WTC11 (cell line): Measurements from ENCODE around the gene RTN4. TPM values are rescaled to one million over a fixed set of nuclear protein-coding genes. Genes with fewer than 3 reads are reported as not detected.

Experiments
- ATAC-seq: fragments of 200-7000 bp; cut with Tn5 transposase; 2 replicates; pipeline ENCODE4 v1.10.0; 2021; ENCODE audit warnings: mild to moderate bottlenecking, moderate library complexity
- CTCF ChIA-PET: fragments of 300-600 bp; sonication (Branson Sonifier 250); formaldehyde crosslinking; loops from one replicate; lab custom pipeline; 2021; ENCODE audit warnings: antibody characterized with exemption; lab: Charles Lee
- POLR2A ChIA-PET: fragments of 350-600 bp; sonication (Branson Sonifier 250); formaldehyde crosslinking; loops from one replicate; lab custom pipeline; 2021; ENCODE audit warnings: antibody characterized with exemption; lab: Charles Lee
- DNase-seq: peaks from one replicate; pipeline ENCODE4 v3.0.0; 2021; ENCODE audit warnings: low spot score
- H3K27ac Mint-ChIP-seq: 2 replicates; pipeline ENCODE4 v1.8.0; 2021; ENCODE audit warnings: mixed read lengths
- H3K27me3 Mint-ChIP-seq: 2 replicates; pipeline ENCODE4 v1.8.0; 2021; ENCODE audit warnings: low read depth, mild to moderate bottlenecking, moderate library complexity, mixed read lengths
- H3K36me3 Mint-ChIP-seq: 2 replicates; pipeline ENCODE4 v1.8.0; 2021; ENCODE audit warnings: mixed read lengths
- H3K4me1 Mint-ChIP-seq: 2 replicates; pipeline ENCODE4 v1.8.0; 2022; ENCODE audit warnings: mixed read lengths
- H3K4me3 Mint-ChIP-seq: 2 replicates; pipeline ENCODE4 v1.8.0; 2021; ENCODE audit warnings: mild to moderate bottlenecking, moderate library complexity, mixed read lengths
- H3K9me3 Mint-ChIP-seq: 2 replicates; pipeline ENCODE4 v1.8.0; 2021; ENCODE audit warnings: mixed read lengths
- ATF1 ChIP-seq: sonication (generic); formaldehyde crosslinking; IDR thresholded peaks from 2 replicates; pipeline ENCODE4 v1.8.1; 2023; ENCODE audit warnings: mild to moderate bottlenecking, moderate library complexity, missing genetic modification reagents
- ELF4 ChIP-seq: sonication (generic); formaldehyde crosslinking; IDR thresholded peaks from 2 replicates; pipeline ENCODE4 v1.8.1; 2022; ENCODE audit warnings: low read depth, mild to moderate bottlenecking, moderate library complexity, missing genetic modification reagents
- EMX1 ChIP-seq: fragments of 250-450 bp; sonication (Bioruptor Pico); IDR thresholded peaks from 2 replicates; pipeline ENCODE4 v1.8.0; 2021; ENCODE audit warnings: mild to moderate bottlenecking
- ESRRA ChIP-seq: sonication (generic); formaldehyde crosslinking; IDR thresholded peaks from 2 replicates; pipeline ENCODE4 v1.8.1; 2022; ENCODE audit warnings: mild to moderate bottlenecking, missing genetic modification reagents, borderline replicate concordance
- IRF2 ChIP-seq: sonication (generic); formaldehyde crosslinking; IDR thresholded peaks from 2 replicates; pipeline ENCODE4 v1.8.0; 2022; ENCODE audit warnings: low read depth, missing genetic modification reagents, borderline replicate concordance
- JUN ChIP-seq: sonication (generic); formaldehyde crosslinking; IDR thresholded peaks from 2 replicates; pipeline ENCODE4 v1.8.0; 2023; ENCODE audit warnings: mild to moderate bottlenecking, missing genetic modification reagents
- NFYB ChIP-seq: sonication (generic); formaldehyde crosslinking; conservative IDR thresholded peaks from 2 replicates; pipeline ENCODE4 v1.8.0; 2022; ENCODE audit warnings: low read depth, missing genetic modification reagents
- NR2C2 ChIP-seq: sonication (generic); formaldehyde crosslinking; IDR thresholded peaks from 2 replicates; pipeline ENCODE4 v1.8.0; 2022; ENCODE audit warnings: mild to moderate bottlenecking, missing genetic modification reagents
- PRRX2 ChIP-seq: fragments of 250-450 bp; sonication (Bioruptor Pico); IDR thresholded peaks from 2 replicates; pipeline ENCODE4 v1.8.0; 2021; ENCODE audit warnings: mild to moderate bottlenecking
- RELA ChIP-seq: sonication (generic); formaldehyde crosslinking; IDR thresholded peaks from 2 replicates; pipeline ENCODE4 v1.8.1; 2022; ENCODE audit warnings: missing genetic modification reagents, mild to moderate bottlenecking, borderline replicate concordance
- SMAD3 ChIP-seq: sonication (generic); formaldehyde crosslinking; IDR thresholded peaks from 2 replicates; pipeline ENCODE4 v1.8.0; 2022; ENCODE audit warnings: missing genetic modification reagents, mild to moderate bottlenecking, borderline replicate concordance
- TCF7 ChIP-seq: sonication (generic); formaldehyde crosslinking; IDR thresholded peaks from 2 replicates; pipeline ENCODE4 v1.8.0; 2022; ENCODE audit warnings: mild to moderate bottlenecking, low read depth, missing genetic modification reagents, moderate library complexity
- ZNF416 ChIP-seq: fragments of 250-450 bp; sonication (Bioruptor Pico); IDR thresholded peaks from 2 replicates; pipeline ENCODE4 v1.9.0; 2021; ENCODE audit warnings: mild to moderate bottlenecking, inconsistent platforms
- ZNF671 ChIP-seq: fragments of 250-450 bp; sonication (Bioruptor Pico); IDR thresholded peaks from 2 replicates; pipeline ENCODE4 v1.8.0; 2021; ENCODE audit warnings: mild to moderate bottlenecking
- total RNA-seq: library from RNA; stranded (reverse); gene quantifications from 3 replicates; pipeline ENCODE4 v1.2.3, GENCODE V29; 2021
- TF ChIP-seq, protein P1 (sequence below): fragments of 250-450 bp; sonication (Bioruptor Pico); IDR thresholded peaks from 2 replicates; pipeline ENCODE4 v2.1.2; 2022; ENCODE audit warnings: mild to moderate bottlenecking, moderate library complexity
- TF ChIP-seq, protein P2 (sequence below): sonication (generic); formaldehyde crosslinking; IDR thresholded peaks from 2 replicates; pipeline ENCODE4 v1.8.1; 2023; ENCODE audit warnings: mild to moderate bottlenecking, missing genetic modification reagents
- TF ChIP-seq, protein P3 (sequence below): sonication (generic); formaldehyde crosslinking; IDR thresholded peaks from 2 replicates; pipeline ENCODE4 v1.8.1; 2023; ENCODE audit warnings: mild to moderate bottlenecking, missing genetic modification reagents, borderline replicate concordance
- TF ChIP-seq, protein P4 (sequence below): sonication (generic); formaldehyde crosslinking; IDR thresholded peaks from 2 replicates; pipeline ENCODE4 v1.8.0; 2023; ENCODE audit warnings: mild to moderate bottlenecking, missing genetic modification reagents
- TF ChIP-seq, protein P5 (sequence below): sonication (generic); formaldehyde crosslinking; IDR thresholded peaks from 2 replicates; pipeline ENCODE4 v1.8.1; 2022; ENCODE audit warnings: low read depth, mild to moderate bottlenecking, moderate library complexity, missing genetic modification reagents, borderline replicate concordance
- TF ChIP-seq, protein P6 (sequence below): sonication (generic); formaldehyde crosslinking; IDR thresholded peaks from 2 replicates; pipeline ENCODE4 v1.8.0; 2022; ENCODE audit warnings: mild to moderate bottlenecking, missing genetic modification reagents

The RTN4 gene
- total RNA-seq, 1 experiment from 2014 or later, result 202 TPM

DNA sequence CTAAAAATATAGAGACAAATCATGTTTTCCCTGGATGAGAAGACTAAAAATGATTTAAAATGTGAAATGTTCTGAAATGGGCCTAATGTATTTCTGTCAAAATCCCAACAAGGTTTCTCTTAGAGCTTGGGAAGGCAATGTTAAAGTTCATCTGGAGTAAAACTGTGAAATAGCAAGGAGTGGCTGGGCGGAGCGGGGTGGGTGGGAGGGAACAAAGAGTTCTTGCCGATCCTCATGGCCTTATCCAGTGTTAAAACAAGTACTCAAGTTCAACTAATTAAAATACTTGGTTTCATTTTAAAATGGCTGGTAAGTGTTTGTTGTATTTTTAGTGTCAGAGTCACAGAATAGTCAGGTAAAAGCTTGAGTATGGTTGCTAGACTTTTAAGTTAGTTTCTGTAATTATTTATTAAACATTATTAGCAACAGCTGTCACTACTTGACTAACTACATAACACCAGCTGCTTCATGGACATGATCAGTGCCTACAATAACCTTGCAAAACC is 87.3 kb downstream of the RTN4 start:
- CTCF ChIA-PET, result interaction anchor here (1.1 kb wide), 1 partner anchor 14 kb away, joined by 3 read pairs; no protein-coding TSS in a partner anchor

DNA sequence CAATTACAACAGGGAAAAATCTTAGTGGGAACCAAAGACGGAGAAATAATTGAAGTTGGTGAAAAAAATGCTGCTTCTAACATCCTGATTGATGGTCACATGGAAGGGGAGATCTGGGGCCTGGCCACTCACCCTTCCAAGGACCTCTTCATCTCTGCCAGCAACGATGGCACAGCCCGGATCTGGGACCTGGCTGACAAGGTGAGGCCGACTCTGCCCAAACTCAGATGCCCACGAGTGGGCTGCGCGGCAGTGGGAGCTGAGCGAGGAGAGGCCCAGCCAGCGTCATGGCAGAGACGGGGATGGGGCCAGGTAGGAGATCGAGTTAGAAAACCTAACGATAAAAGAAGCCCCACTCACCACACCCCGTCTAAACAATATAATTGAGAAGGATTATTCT is 87.7 kb downstream of the RTN4 start:
- ChIA-PET POLR2A (no interaction called here), CTCF (no interaction called here)
- Mint-ChIP-seq H3K27me3 (no peaks in the 10 kb centered on the region), H3K4me3 (no peak overlapping the region), H3K36me3 (peaks cover 13% of the 10 kb centered on the region), H3K9me3 (peaks cover 12% of the 10 kb centered on the region), H3K27ac (no peak overlapping the region), H3K4me1 (peaks cover 41% of the 10 kb centered on the region)
- ATAC-seq, result no peak
- no peak for DNase-seq
- TF ChIP-seq EMX1 (CRISPR knock-in tag) (no peak), ATF1 (CRISPR knock-in tag) (no peak), TCF7 (no peak), SMAD3 (CRISPR knock-in tag) (no peak), IRF2 (CRISPR knock-in tag) (no peak), PRRX2 (CRISPR knock-in tag) (no peak), ZNF671 (no peak), JUN (CRISPR knock-in tag) (no peak), ELF4 (CRISPR knock-in tag) (no peak), NR2C2 (CRISPR knock-in tag) (no peak), ZNF416 (CRISPR knock-in tag) (no peak)
- TF ChIP-seq, protein P1, sequence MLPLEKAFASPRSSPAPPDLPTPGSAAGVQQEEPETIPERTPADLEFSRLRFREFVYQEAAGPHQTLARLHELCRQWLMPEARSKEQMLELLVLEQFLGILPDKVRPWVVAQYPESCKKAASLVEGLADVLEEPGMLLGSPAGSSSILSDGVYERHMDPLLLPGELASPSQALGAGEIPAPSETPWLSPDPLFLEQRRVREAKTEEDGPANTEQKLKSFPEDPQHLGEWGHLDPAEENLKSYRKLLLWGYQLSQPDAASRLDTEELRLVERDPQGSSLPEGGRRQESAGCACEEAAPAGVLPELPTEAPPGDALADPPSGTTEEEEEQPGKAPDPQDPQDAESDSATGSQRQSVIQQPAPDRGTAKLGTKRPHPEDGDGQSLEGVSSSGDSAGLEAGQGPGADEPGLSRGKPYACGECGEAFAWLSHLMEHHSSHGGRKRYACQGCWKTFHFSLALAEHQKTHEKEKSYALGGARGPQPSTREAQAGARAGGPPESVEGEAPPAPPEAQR, result no peak
- TF ChIP-seq, protein P2, sequence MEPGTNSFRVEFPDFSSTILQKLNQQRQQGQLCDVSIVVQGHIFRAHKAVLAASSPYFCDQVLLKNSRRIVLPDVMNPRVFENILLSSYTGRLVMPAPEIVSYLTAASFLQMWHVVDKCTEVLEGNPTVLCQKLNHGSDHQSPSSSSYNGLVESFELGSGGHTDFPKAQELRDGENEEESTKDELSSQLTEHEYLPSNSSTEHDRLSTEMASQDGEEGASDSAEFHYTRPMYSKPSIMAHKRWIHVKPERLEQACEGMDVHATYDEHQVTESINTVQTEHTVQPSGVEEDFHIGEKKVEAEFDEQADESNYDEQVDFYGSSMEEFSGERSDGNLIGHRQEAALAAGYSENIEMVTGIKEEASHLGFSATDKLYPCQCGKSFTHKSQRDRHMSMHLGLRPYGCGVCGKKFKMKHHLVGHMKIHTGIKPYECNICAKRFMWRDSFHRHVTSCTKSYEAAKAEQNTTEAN, result no peak

More for the DNA sequence above, 87.3 kb downstream of the RTN4 start:
- POLR2A ChIA-PET, result interaction anchor here (0.6 to 0.7 kb wide), 2 partner anchors 12 to 188 kb away, joined by 3 to 4 read pairs; no protein-coding TSS in a partner anchor
- peaks cover 13% of the 10 kb centered on the region for H3K9me3 Mint-ChIP-seq
- peaks cover 41% of the 10 kb centered on the region for H3K4me1 Mint-ChIP-seq
- ATAC-seq (no peak), DNase-seq (no peak)
- H3K36me3 Mint-ChIP-seq, result peaks cover 16% of the 10 kb centered on the region
- H3K27ac Mint-ChIP-seq, result no peak overlapping the region
- H3K4me3 Mint-ChIP-seq, result no peak overlapping the region
- H3K27me3 Mint-ChIP-seq, result no peaks in the 10 kb centered on the region
- TF ChIP-seq RELA (CRISPR knock-in tag), result no peak
- TF ChIP-seq ZNF416 (CRISPR knock-in tag), result no peak
- TF ChIP-seq, protein P3, sequence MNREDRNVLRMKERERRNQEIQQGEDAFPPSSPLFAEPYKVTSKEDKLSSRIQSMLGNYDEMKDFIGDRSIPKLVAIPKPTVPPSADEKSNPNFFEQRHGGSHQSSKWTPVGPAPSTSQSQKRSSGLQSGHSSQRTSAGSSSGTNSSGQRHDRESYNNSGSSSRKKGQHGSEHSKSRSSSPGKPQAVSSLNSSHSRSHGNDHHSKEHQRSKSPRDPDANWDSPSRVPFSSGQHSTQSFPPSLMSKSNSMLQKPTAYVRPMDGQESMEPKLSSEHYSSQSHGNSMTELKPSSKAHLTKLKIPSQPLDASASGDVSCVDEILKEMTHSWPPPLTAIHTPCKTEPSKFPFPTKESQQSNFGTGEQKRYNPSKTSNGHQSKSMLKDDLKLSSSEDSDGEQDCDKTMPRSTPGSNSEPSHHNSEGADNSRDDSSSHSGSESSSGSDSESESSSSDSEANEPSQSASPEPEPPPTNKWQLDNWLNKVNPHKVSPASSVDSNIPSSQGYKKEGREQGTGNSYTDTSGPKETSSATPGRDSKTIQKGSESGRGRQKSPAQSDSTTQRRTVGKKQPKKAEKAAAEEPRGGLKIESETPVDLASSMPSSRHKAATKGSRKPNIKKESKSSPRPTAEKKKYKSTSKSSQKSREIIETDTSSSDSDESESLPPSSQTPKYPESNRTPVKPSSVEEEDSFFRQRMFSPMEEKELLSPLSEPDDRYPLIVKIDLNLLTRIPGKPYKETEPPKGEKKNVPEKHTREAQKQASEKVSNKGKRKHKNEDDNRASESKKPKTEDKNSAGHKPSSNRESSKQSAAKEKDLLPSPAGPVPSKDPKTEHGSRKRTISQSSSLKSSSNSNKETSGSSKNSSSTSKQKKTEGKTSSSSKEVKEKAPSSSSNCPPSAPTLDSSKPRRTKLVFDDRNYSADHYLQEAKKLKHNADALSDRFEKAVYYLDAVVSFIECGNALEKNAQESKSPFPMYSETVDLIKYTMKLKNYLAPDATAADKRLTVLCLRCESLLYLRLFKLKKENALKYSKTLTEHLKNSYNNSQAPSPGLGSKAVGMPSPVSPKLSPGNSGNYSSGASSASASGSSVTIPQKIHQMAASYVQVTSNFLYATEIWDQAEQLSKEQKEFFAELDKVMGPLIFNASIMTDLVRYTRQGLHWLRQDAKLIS, result no peak
- TF ChIP-seq, protein P4, sequence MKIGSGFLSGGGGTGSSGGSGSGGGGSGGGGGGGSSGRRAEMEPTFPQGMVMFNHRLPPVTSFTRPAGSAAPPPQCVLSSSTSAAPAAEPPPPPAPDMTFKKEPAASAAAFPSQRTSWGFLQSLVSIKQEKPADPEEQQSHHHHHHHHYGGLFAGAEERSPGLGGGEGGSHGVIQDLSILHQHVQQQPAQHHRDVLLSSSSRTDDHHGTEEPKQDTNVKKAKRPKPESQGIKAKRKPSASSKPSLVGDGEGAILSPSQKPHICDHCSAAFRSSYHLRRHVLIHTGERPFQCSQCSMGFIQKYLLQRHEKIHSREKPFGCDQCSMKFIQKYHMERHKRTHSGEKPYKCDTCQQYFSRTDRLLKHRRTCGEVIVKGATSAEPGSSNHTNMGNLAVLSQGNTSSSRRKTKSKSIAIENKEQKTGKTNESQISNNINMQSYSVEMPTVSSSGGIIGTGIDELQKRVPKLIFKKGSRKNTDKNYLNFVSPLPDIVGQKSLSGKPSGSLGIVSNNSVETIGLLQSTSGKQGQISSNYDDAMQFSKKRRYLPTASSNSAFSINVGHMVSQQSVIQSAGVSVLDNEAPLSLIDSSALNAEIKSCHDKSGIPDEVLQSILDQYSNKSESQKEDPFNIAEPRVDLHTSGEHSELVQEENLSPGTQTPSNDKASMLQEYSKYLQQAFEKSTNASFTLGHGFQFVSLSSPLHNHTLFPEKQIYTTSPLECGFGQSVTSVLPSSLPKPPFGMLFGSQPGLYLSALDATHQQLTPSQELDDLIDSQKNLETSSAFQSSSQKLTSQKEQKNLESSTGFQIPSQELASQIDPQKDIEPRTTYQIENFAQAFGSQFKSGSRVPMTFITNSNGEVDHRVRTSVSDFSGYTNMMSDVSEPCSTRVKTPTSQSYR, result no peak
- TF ChIP-seq, protein P5, sequence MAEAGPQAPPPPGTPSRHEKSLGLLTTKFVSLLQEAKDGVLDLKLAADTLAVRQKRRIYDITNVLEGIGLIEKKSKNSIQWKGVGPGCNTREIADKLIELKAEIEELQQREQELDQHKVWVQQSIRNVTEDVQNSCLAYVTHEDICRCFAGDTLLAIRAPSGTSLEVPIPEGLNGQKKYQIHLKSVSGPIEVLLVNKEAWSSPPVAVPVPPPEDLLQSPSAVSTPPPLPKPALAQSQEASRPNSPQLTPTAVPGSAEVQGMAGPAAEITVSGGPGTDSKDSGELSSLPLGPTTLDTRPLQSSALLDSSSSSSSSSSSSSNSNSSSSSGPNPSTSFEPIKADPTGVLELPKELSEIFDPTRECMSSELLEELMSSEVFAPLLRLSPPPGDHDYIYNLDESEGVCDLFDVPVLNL (CRISPR knock-in tag), result no peak
- TF ChIP-seq ESRRA (CRISPR knock-in tag), result no peak
- no peak for TF ChIP-seq PRRX2 (CRISPR knock-in tag)
- TF ChIP-seq, protein P6, sequence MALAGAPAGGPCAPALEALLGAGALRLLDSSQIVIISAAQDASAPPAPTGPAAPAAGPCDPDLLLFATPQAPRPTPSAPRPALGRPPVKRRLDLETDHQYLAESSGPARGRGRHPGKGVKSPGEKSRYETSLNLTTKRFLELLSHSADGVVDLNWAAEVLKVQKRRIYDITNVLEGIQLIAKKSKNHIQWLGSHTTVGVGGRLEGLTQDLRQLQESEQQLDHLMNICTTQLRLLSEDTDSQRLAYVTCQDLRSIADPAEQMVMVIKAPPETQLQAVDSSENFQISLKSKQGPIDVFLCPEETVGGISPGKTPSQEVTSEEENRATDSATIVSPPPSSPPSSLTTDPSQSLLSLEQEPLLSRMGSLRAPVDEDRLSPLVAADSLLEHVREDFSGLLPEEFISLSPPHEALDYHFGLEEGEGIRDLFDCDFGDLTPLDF (CRISPR knock-in tag), result no peak
- no peak for TF ChIP-seq NFYB
- TF ChIP-seq, all 79 proteins: peak for 0
